ENCODE data around the gene CENPT. TPM values are rescaled to one million over a fixed set of nuclear protein-coding genes. Genes with fewer than 3 reads are reported as not detected.

Gene CENPT
- total and polyA plus RNA-seq, 2 of the 8 experiments (the other 6 are each of a cell fraction or from before 2014, with no cell fraction given), result 42.4 to 53.4 TPM

GRCh38 chr16:67878846-67879245 lies 31.4 kb upstream of the CENPT start (continued):
- TF ChIP-seq HDAC6 (IDR thresholded peaks at IDR 0.05; ENCODE audit: low read depth, low read length), result no peak
- no peak for TF ChIP-seq CBX8 (IDR thresholded peaks at IDR 0.05; ENCODE audit: borderline replicate concordance, low read depth, low read length)
- no peak for TF ChIP-seq SP2 (IDR thresholded peaks at IDR 0.05; ENCODE audit: low read length)
- no peak for TF ChIP-seq JUND (IDR thresholded peaks at IDR 0.05; ENCODE audit: low read length)
